ENCODE measurements around the gene WIPI1.

- no peak for TF ChIP-seq CTCF (IDR thresholded peaks at IDR 0.05)
- TF ChIP-seq POLR2A (IDR thresholded peaks at IDR 0.05), result no peak
These were observed 81.7 kb downstream of the WIPI1 start for GRCh38 chr17:68375566-68375965.

Measured in prostate gland (tissue), 2 donors.